Natural killer cell (primary cell): ENCODE results near the gene UEVLD. TPM values are rescaled to one million over a fixed set of nuclear protein-coding genes. Genes with fewer than 3 reads are reported as not detected.

Source experiments
- ATAC-seq, 3 donors: fragments of 150-1000 bp in 2 of 3; fragments of 200-7000 bp in 1 of 3; cut with Tn5 transposase; 1 replicate in 1 of 3; 2 replicates in 2 of 3; pipeline ENCODE4 v1.10.0; 2021; ENCODE audit warnings: mild to moderate bottlenecking in 2 of 3, moderate library complexity in 2 of 3
- DNase-seq, 2 donors: peaks; one replicate each; pipeline versions ENCODE4 v3.0.0 to v3.0.0-alpha.2; 2013 to 2021; ENCODE audit warnings: mixed read lengths in 1 of 2
- H3K27ac ChIP-seq: one replicate; pipeline ENCODE4 v1.5.1; 2013; ENCODE audit warnings: mild to moderate bottlenecking, low read length
- H3K27me3 ChIP-seq: one replicate; pipeline ENCODE4 v1.6.1; 2013; ENCODE audit warnings: low read length; ENCODE audit not compliant: control insufficient read depth, insufficient read depth
- H3K36me3 ChIP-seq: one replicate; pipeline ENCODE4 v1.6.1; 2013; ENCODE audit warnings: low read length; ENCODE audit not compliant: control insufficient read depth, insufficient read depth
- H3K4me1 ChIP-seq: one replicate; pipeline ENCODE4 v1.6.1; 2013; ENCODE audit warnings: low read length; ENCODE audit not compliant: control insufficient read depth, insufficient read depth
- H3K4me3 ChIP-seq: one replicate; pipeline ENCODE4 v1.5.1; 2013; ENCODE audit warnings: low read length
- H3K9me3 ChIP-seq: one replicate; pipeline ENCODE4 v1.6.1; 2013; ENCODE audit warnings: low read length; ENCODE audit not compliant: control insufficient read depth, insufficient read depth
- H3K27ac Mint-ChIP-seq, 2 donors: one replicate each; pipeline ENCODE4 v1.8.0; 2022; ENCODE audit warnings: mild to moderate bottlenecking in 2 of 2, mixed read lengths in 2 of 2, moderate library complexity in 1 of 2
- H3K27me3 Mint-ChIP-seq, 2 donors: one replicate each; pipeline ENCODE4 v1.8.0; 2022; ENCODE audit warnings: low read depth in 2 of 2, mixed read lengths in 2 of 2
- H3K36me3 Mint-ChIP-seq: one replicate; pipeline ENCODE4 v1.8.0; 2022; ENCODE audit warnings: mixed read lengths
- H3K4me1 Mint-ChIP-seq, 2 donors: one replicate each; pipeline ENCODE4 v1.8.0; 2022; ENCODE audit warnings: mixed read lengths in 2 of 2
- H3K4me3 Mint-ChIP-seq: one replicate; pipeline ENCODE4 v1.8.0; 2022; ENCODE audit warnings: mild to moderate bottlenecking, moderate library complexity, mixed read lengths
- H3K9me3 Mint-ChIP-seq, 2 donors: one replicate each; pipeline ENCODE4 v1.8.0; 2022; ENCODE audit warnings: mixed read lengths in 2 of 2
- WGBS: methylation state at CpG from one replicate; pipeline ENCODE4 v1.1.7; 2013; ENCODE audit warnings: missing lambda C conversion rate; ENCODE audit not compliant: insufficient coverage; 5-methylcytosine and 5-hydroxymethylcytosine counted together
- intact Hi-C: fragments of 100-400 bp; cut with micrococcal nuclease; formaldehyde crosslinking; loops from one replicate; pipeline ENCODE4 v1.14.2; 2022
- total RNA-seq, 4 donors: library from RNA; stranded (reverse); fragments of 120-200 nt in 1 of 4; gene quantifications; one replicate each; pipeline versions ENCODE4 v1.2.3 to v1.2.4, GENCODE V29; 2013 to 2022
- TF ChIP-seq, protein P1 (sequence below): fragments of 200-600 bp; IDR thresholded peaks from one replicate; pipeline ENCODE4 v1.8.0; 2022; ENCODE audit warnings: antibody characterized with exemption

Gene UEVLD
- total RNA-seq, 3 donors from 2014 or later (not counting 1 experiment from before 2014, with no cell fraction given), result 13.6 to 17.8 (median 15.6) TPM

DNA sequence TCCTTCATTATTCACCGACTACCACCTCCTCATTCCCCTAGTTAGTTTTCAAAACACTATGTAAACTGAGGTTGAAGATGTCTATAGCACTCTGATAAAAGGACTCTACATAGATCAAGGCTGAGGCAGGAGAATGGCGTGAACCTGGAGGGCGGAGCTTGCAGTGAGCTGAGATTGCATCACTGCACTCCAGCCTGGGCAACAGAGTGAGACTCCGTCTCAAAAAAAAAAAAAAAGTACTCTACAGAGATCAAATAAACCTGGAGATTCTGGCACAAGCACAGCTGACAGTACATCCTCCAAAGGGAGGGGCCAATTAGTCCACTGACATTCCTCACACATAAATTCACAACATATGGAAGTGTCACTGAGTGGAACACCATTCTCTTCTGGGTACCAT, 92.8 kb downstream of the UEVLD start:
- peaks cover 4% of the 10 kb centered on the region for H3K36me3 Mint-ChIP-seq
- intact Hi-C loops, result no loop called here

DNA sequence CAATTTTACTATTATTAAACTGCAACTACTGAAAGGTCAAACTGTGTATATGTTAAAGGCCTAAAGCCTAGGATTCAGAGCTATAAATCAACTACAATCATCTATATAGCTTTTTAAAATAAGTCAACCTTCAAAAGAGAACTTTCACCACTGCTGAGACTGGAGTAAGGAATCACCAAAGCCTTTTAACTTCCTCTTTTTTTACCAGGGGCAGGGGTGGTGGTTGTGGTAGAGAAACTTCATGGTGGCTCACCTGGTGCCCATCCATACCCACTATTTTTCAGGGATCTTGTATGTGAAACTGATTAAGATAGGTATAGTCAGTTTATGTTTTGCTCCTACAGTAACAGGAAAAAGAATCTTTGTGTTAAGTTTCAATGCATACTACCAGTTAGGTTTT, 93.3 kb downstream of the UEVLD start:
- no peak overlapping the region for H3K27ac ChIP-seq
- H3K4me1 Mint-ChIP-seq, result peaks cover 5 to 22% of the 10 kb centered on the region in 2 donors
- peak overlapping the region in 1 of 2 donors; percentile 52 for H3K27ac Mint-ChIP-seq
- DNase-seq (no peak), ATAC-seq (no peak)
- H3K9me3 ChIP-seq, result no peaks in the 10 kb centered on the region
- no peaks in the 10 kb centered on the region for H3K9me3 Mint-ChIP-seq
- H3K4me3 ChIP-seq, result no peak overlapping the region
- intact Hi-C loops, result no loop called here
- peaks cover 59% of the 10 kb centered on the region for H3K36me3 ChIP-seq
- H3K36me3 Mint-ChIP-seq, result peaks cover 8% of the 10 kb centered on the region
- H3K27me3 ChIP-seq, result no peaks in the 10 kb centered on the region
- H3K27me3 Mint-ChIP-seq, result no peaks in the 10 kb centered on the region
- H3K4me3 Mint-ChIP-seq, result no peak overlapping the region
- TF ChIP-seq, protein P1, sequence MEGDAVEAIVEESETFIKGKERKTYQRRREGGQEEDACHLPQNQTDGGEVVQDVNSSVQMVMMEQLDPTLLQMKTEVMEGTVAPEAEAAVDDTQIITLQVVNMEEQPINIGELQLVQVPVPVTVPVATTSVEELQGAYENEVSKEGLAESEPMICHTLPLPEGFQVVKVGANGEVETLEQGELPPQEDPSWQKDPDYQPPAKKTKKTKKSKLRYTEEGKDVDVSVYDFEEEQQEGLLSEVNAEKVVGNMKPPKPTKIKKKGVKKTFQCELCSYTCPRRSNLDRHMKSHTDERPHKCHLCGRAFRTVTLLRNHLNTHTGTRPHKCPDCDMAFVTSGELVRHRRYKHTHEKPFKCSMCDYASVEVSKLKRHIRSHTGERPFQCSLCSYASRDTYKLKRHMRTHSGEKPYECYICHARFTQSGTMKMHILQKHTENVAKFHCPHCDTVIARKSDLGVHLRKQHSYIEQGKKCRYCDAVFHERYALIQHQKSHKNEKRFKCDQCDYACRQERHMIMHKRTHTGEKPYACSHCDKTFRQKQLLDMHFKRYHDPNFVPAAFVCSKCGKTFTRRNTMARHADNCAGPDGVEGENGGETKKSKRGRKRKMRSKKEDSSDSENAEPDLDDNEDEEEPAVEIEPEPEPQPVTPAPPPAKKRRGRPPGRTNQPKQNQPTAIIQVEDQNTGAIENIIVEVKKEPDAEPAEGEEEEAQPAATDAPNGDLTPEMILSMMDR, result no peak
- H3K4me1 ChIP-seq, result no peaks in the 10 kb centered on the region

More for the DNA sequence above, 92.8 kb downstream of the UEVLD start:
- TF ChIP-seq, protein P1, result no peak
- H3K9me3 Mint-ChIP-seq, result no peaks in the 10 kb centered on the region
- no peak overlapping the region for H3K4me3 ChIP-seq
- no peak overlapping the region for H3K27ac ChIP-seq
- H3K4me1 Mint-ChIP-seq, result peaks cover 2 to 18% of the 10 kb centered on the region in 2 donors
- H3K36me3 ChIP-seq, result peaks cover 58% of the 10 kb centered on the region
- H3K27me3 Mint-ChIP-seq, result no peaks in the 10 kb centered on the region
- H3K4me1 ChIP-seq, result no peaks in the 10 kb centered on the region
- H3K4me3 Mint-ChIP-seq, result no peak overlapping the region
- no peak for ATAC-seq
- H3K27me3 ChIP-seq, result no peaks in the 10 kb centered on the region
- H3K27ac Mint-ChIP-seq, result no peak overlapping the region
- DNase-seq, result no peak
- WGBS, result 100% methylated on average over 3 of the region's 4 CpGs
- no peaks in the 10 kb centered on the region for H3K9me3 ChIP-seq

DNA sequence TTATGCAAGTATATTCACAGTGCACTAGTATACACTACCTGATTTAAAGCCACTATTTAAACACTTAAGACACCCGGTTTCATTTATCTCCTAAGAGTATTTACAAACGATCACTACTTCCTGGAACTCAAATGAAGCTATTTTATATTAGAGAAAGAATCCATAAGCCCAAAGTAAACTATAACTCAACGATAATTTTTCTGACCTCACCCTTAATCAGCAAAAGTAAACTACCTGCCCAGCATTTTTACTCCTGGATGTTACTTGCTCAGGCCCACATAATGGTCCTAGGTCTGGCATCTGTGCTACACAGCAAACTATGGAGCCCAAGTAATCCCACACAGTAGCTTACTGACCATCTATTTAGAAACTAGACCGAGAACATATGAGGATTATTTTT, 95.2 kb downstream of the UEVLD start:
- TF ChIP-seq, protein P1, result no peak
- Mint-ChIP-seq H3K27ac (peak overlapping the region; percentile 57 to 65), H3K27me3 (no peaks in the 10 kb centered on the region), H3K36me3 (peaks cover 14% of the 10 kb centered on the region), H3K4me3 (no peak overlapping the region), H3K9me3 (no peaks in the 10 kb centered on the region), H3K4me1 (peaks cover 5 to 29% of the 10 kb centered on the region in 2 donors)
- Histone ChIP-seq H3K4me3 (no peak overlapping the region), H3K9me3 (no peaks in the 10 kb centered on the region), H3K27ac (no peak overlapping the region), H3K27me3 (no peaks in the 10 kb centered on the region), H3K36me3 (peaks cover 57% of the 10 kb centered on the region), H3K4me1 (no peaks in the 10 kb centered on the region)
- no peak for DNase-seq
- 97% methylated on average over 2 of the region's 4 CpGs for WGBS
- intact Hi-C loops, result no loop called here
- ATAC-seq, result no peak

DNA sequence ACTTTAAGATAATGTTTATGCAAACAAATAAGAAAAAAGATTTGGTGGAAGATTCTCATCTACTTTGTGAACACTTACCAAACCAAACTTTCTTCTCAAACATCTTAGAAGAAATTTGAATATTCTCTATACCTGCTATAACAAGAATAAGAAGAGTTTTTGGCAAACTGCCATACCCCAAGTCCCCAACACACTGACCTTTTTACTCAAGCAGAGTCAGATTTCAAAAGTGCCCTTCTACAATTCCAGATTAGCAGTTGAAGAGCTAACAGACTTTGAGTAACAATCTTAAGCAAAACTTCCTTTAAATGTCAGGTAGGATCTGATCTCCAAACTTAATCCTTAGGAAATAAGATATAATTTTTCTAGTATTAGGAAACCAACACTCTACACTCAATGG, 95.6 kb downstream of the UEVLD start:
- Mint-ChIP-seq H3K4me1 (peaks cover 5 to 33% of the 10 kb centered on the region in 2 donors), H3K27me3 (no peaks in the 10 kb centered on the region), H3K9me3 (no peaks in the 10 kb centered on the region), H3K36me3 (peaks cover 14% of the 10 kb centered on the region), H3K4me3 (no peak overlapping the region), H3K27ac (peak overlapping the region; percentile 57 to 65)
- no peaks in the 10 kb centered on the region for H3K27me3 ChIP-seq
- DNase-seq (no peak), ATAC-seq (no peak)
- H3K27ac ChIP-seq, result no peak overlapping the region
- H3K4me1 ChIP-seq, result no peaks in the 10 kb centered on the region
- intact Hi-C loops, result no loop called here
- no peaks in the 10 kb centered on the region for H3K9me3 ChIP-seq
- peaks cover 58% of the 10 kb centered on the region for H3K36me3 ChIP-seq
- TF ChIP-seq, protein P1, result no peak
- H3K4me3 ChIP-seq, result no peak overlapping the region
